Measurements from ENCODE around the gene CCDC188.
"Not testable (repeated sequence)": the region's sequence is repeated elsewhere in the genome, so short reads cannot be mapped to it uniquely, and the experiment has no call there.

CCDC188 gene

DNA sequence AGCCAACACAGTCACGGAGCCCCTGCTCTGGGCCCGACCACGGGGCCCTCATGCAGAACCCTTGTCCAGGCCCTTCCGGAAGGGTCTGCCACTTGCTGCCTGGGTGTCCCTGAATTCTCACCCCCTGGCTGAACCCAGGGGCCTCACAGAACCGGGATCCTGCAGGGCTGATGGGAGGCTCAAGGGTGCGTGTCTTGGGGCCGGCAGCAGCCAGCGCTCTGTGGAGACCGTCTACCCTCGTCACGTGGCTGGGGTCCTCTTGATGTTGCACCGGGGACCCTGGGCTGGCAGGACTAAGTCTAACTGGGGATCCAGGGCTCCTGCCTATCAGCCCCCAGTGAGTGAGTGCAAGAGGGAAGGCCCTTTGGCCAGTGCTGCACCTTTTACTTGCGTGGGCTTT lies 19.3 kb upstream of the CCDC188 start:
- H3K27me3 ChIP-seq (ENCODE audit: control insufficient read depth in 2 of 2, insufficient read depth in 2 of 2, low read length in 2 of 2) = peaks cover 0 to 2% of the 10 kb centered on the region in 2 donors
- H3K9ac ChIP-seq (ENCODE audit: low read depth in 1 of 2, low read length in 2 of 2) = no peak overlapping the region
- H3K36me3 ChIP-seq (ENCODE audit: control insufficient read depth in 2 of 2, insufficient read depth in 2 of 2, low read length in 2 of 2) = no peaks in the 10 kb centered on the region
- no peak overlapping the region for H3K4me3 ChIP-seq (ENCODE audit: low read length in 2 of 2)
- no peak overlapping the region for H3K27ac ChIP-seq (ENCODE audit: low read depth in 2 of 2, low read length in 2 of 2)
- no peaks in the 10 kb centered on the region for H3K9me3 ChIP-seq (ENCODE audit: control insufficient read depth in 2 of 2, low read length in 2 of 2)
- no peaks in the 10 kb centered on the region for H3K4me1 ChIP-seq (ENCODE audit: control insufficient read depth in 2 of 2, insufficient read depth in 2 of 2, low read length in 2 of 2)

DNA sequence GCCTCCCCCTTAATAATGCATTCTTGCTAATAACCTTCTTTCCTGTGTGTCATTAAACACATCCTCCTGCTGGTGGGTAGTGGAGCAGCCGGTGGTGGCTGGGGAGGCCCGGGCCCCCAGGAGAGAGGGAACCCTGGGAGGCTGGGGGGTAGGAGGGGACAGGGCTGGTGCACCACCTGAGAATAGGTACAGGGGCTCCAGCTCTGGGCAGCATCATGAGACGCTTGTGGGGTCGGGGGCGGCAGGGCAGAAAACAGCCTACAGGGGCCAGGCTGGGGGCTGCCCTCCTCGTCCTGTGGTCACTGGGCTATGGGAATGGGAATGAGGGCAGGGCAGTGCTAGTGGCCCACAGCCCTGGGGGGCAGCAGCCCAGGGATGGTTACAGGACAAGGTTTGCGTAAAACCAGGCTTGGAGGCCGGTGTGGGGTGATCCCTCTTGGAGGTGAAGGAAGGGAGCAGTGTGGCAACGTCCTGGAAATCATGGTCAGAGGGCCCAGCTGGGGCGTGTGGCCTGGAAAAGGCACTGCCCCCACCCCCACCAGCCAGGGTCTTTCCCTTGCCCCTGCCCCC lies 18.5 kb upstream of the CCDC188 start:
- Histone ChIP-seq H3K4me1 (ENCODE audit: control insufficient read depth in 2 of 2, insufficient read depth in 2 of 2, low read length in 2 of 2) (no peaks in the 10 kb centered on the region), H3K27ac (ENCODE audit: low read depth in 2 of 2, low read length in 2 of 2) (no peak overlapping the region), H3K4me3 (ENCODE audit: low read length in 2 of 2) (no peak overlapping the region), H3K9me3 (ENCODE audit: control insufficient read depth in 2 of 2, low read length in 2 of 2) (no peaks in the 10 kb centered on the region), H3K36me3 (ENCODE audit: control insufficient read depth in 2 of 2, insufficient read depth in 2 of 2, low read length in 2 of 2) (no peaks in the 10 kb centered on the region), H3K9ac (ENCODE audit: low read depth in 1 of 2, low read length in 2 of 2) (no peak overlapping the region), H3K27me3 (ENCODE audit: control insufficient read depth in 2 of 2, insufficient read depth in 2 of 2, low read length in 2 of 2) (peaks cover 0 to 2% of the 10 kb centered on the region in 2 donors)

- H3K9me3 ChIP-seq (ENCODE audit: control insufficient read depth in 2 of 2, low read length in 2 of 2) = no peaks in the 10 kb centered on the region
- H3K36me3 ChIP-seq (ENCODE audit: control insufficient read depth in 2 of 2, insufficient read depth in 2 of 2, low read length in 2 of 2) = no peaks in the 10 kb centered on the region
- H3K9ac ChIP-seq (ENCODE audit: low read depth in 1 of 2, low read length in 2 of 2) = no peak overlapping the region
- no peaks in the 10 kb centered on the region for H3K4me1 ChIP-seq (ENCODE audit: control insufficient read depth in 2 of 2, insufficient read depth in 2 of 2, low read length in 2 of 2)
- H3K4me3 ChIP-seq (ENCODE audit: low read length in 2 of 2) = no peak overlapping the region
- H3K27ac ChIP-seq (ENCODE audit: low read depth in 2 of 2, low read length in 2 of 2) = no peak overlapping the region
- no peaks in the 10 kb centered on the region for H3K27me3 ChIP-seq (ENCODE audit: control insufficient read depth in 2 of 2, insufficient read depth in 2 of 2, low read length in 2 of 2)
Observed at GRCh38 chr22:20167643-20168322, 16.9 kb upstream of the CCDC188 start.

DNA sequence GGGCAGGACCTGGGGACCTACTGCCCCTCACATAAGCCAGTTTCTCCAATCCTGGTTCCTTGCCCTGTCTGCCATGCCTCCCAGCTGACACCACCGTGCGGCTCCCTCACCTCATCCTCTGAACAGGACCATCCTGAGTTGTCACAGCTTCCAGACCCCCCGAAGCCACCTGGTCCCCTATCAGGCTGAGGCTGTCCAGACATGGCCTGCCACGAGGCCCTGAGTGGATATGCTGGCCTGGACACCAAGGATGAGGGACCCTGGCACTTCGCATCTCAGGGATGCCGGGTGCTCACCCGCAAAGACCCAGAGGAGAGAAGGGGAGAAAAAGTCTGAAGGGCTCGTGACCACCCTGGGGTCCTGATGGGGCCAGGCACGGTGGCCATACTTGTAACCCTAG lies 15.8 kb upstream of the CCDC188 start:
- Histone ChIP-seq H3K9ac (ENCODE audit: low read depth in 1 of 2, low read length in 2 of 2) (no peak overlapping the region), H3K27me3 (ENCODE audit: control insufficient read depth in 2 of 2, insufficient read depth in 2 of 2, low read length in 2 of 2) (no peaks in the 10 kb centered on the region), H3K36me3 (ENCODE audit: control insufficient read depth in 2 of 2, insufficient read depth in 2 of 2, low read length in 2 of 2) (no peaks in the 10 kb centered on the region), H3K9me3 (ENCODE audit: control insufficient read depth in 2 of 2, low read length in 2 of 2) (no peaks in the 10 kb centered on the region), H3K4me1 (ENCODE audit: control insufficient read depth in 2 of 2, insufficient read depth in 2 of 2, low read length in 2 of 2) (no peaks in the 10 kb centered on the region), H3K4me3 (ENCODE audit: low read length in 2 of 2) (no peak overlapping the region), H3K27ac (ENCODE audit: low read depth in 2 of 2, low read length in 2 of 2) (no peak overlapping the region)

DNA sequence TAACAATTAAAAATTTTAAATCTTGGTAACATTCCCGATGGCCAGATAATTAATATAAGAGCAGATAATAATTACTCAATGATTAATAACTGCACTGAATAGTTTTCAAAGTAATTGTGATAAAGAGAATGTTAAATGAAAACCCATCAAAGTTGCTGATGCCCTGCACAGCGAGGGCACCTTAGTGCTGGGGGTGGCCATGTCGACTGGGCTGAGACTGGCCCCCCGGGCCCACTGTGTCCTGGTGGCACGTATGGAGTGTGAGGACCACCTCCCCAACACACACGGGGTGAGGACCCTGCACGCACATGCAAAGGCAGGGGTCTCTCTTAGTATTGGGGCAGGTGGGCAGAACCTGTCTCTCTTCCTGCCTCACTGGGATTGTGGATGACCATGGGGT lies 15.1 kb upstream of the CCDC188 start:
- H3K27me3 ChIP-seq (ENCODE audit: control insufficient read depth in 2 of 2, insufficient read depth in 2 of 2, low read length in 2 of 2) = no peaks in the 10 kb centered on the region
- H3K4me3 ChIP-seq (ENCODE audit: low read length in 2 of 2) = no peak overlapping the region
- no peak overlapping the region for H3K27ac ChIP-seq (ENCODE audit: low read depth in 2 of 2, low read length in 2 of 2)
- no peaks in the 10 kb centered on the region for H3K9me3 ChIP-seq (ENCODE audit: control insufficient read depth in 2 of 2, low read length in 2 of 2)
- H3K9ac ChIP-seq (ENCODE audit: low read depth in 1 of 2, low read length in 2 of 2) = no peak overlapping the region
- no peaks in the 10 kb centered on the region for H3K4me1 ChIP-seq (ENCODE audit: control insufficient read depth in 2 of 2, insufficient read depth in 2 of 2, low read length in 2 of 2)
- no peaks in the 10 kb centered on the region for H3K36me3 ChIP-seq (ENCODE audit: control insufficient read depth in 2 of 2, insufficient read depth in 2 of 2, low read length in 2 of 2)

- Histone ChIP-seq H3K27ac (ENCODE audit: low read depth in 2 of 2, low read length in 2 of 2) (no peak overlapping the region), H3K27me3 (ENCODE audit: control insufficient read depth in 2 of 2, insufficient read depth in 2 of 2, low read length in 2 of 2) (no peaks in the 10 kb centered on the region), H3K36me3 (ENCODE audit: control insufficient read depth in 2 of 2, insufficient read depth in 2 of 2, low read length in 2 of 2) (no peaks in the 10 kb centered on the region), H3K9ac (ENCODE audit: low read depth in 1 of 2, low read length in 2 of 2) (no peak overlapping the region), H3K4me3 (ENCODE audit: low read length in 2 of 2) (no peak overlapping the region), H3K4me1 (ENCODE audit: control insufficient read depth in 2 of 2, insufficient read depth in 2 of 2, low read length in 2 of 2) (no peaks in the 10 kb centered on the region), H3K9me3 (ENCODE audit: control insufficient read depth in 2 of 2, low read length in 2 of 2) (no peaks in the 10 kb centered on the region)
Observed at GRCh38 chr22:20165421-20165820, 14.6 kb upstream of the CCDC188 start.

DNA sequence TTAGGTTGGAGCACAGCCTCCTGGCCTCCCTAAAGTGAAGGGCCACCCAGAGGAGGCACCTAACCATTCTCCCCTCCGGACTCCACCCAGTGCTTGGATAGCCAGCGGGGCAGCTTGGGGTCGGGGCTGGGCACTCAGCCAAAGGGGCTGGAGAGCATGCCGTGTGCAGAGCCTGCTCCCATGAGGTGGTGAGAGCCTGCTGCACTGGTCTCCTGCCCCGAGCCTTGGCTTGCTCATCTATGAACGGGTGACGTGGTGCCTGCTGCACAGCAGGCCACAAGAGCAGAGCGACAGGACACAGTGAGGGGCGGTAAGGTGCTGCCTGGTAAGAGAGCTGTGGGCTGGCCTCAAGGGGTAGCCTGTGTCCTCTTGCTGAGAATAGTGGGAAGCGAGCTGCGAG lies 14.0 kb upstream of the CCDC188 start:
- H3K4me3 ChIP-seq (ENCODE audit: low read length in 2 of 2) = no peak overlapping the region
- no peak overlapping the region for H3K9ac ChIP-seq (ENCODE audit: low read depth in 1 of 2, low read length in 2 of 2)
- no peaks in the 10 kb centered on the region for H3K36me3 ChIP-seq (ENCODE audit: control insufficient read depth in 2 of 2, insufficient read depth in 2 of 2, low read length in 2 of 2)
- H3K27ac ChIP-seq (ENCODE audit: low read depth in 2 of 2, low read length in 2 of 2) = no peak overlapping the region
- H3K4me1 ChIP-seq (ENCODE audit: control insufficient read depth in 2 of 2, insufficient read depth in 2 of 2, low read length in 2 of 2) = no peaks in the 10 kb centered on the region
- H3K9me3 ChIP-seq (ENCODE audit: control insufficient read depth in 2 of 2, low read length in 2 of 2) = no peaks in the 10 kb centered on the region
- H3K27me3 ChIP-seq (ENCODE audit: control insufficient read depth in 2 of 2, insufficient read depth in 2 of 2, low read length in 2 of 2) = no peaks in the 10 kb centered on the region

DNA sequence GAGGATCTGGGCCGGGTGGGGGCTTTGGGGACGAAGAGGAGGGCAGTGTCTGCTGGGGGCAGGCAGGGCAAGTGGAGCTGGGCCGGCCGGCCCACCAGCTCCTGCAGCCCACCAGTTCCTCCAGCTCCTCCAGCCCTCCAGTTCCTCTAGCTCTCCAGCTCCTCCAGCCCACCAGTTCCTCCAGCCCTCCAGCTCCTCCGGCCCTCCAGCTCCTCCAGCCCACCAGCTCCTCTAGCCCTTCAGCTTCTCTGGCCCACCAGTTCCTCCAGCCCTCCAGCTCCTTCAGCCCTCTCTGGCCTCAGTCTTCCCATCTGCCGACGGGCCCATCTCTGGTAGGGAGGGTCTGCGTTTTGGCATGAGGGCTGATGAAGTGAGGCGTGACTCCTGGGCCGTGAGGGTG lies 9.2 kb upstream of the CCDC188 start:
- Histone ChIP-seq H3K36me3 (ENCODE audit: control insufficient read depth in 2 of 2, insufficient read depth in 2 of 2, low read length in 2 of 2) (no peaks in the 10 kb centered on the region), H3K27me3 (ENCODE audit: control insufficient read depth in 2 of 2, insufficient read depth in 2 of 2, low read length in 2 of 2) (no peaks in the 10 kb centered on the region), H3K27ac (ENCODE audit: low read depth in 2 of 2, low read length in 2 of 2) (no peak overlapping the region), H3K4me1 (ENCODE audit: control insufficient read depth in 2 of 2, insufficient read depth in 2 of 2, low read length in 2 of 2) (no peaks in the 10 kb centered on the region), H3K9ac (ENCODE audit: low read depth in 1 of 2, low read length in 2 of 2) (no peak overlapping the region), H3K4me3 (ENCODE audit: low read length in 2 of 2) (no peak overlapping the region), H3K9me3 (ENCODE audit: control insufficient read depth in 2 of 2, low read length in 2 of 2) (no peaks in the 10 kb centered on the region)

GRCh38 chr22:20159531-20159930 lies 8.7 kb upstream of the CCDC188 start:
- H3K4me3 ChIP-seq (ENCODE audit: low read length in 2 of 2); H3K27ac ChIP-seq (ENCODE audit: low read depth in 2 of 2, low read length in 2 of 2): not testable (repeated sequence)

GRCh38 chr22:20159076-20159475 lies 8.2 kb upstream of the CCDC188 start:
- no peaks in the 10 kb centered on the region for H3K9me3 ChIP-seq (ENCODE audit: control insufficient read depth in 2 of 2, low read length in 2 of 2)
- H3K4me3 ChIP-seq (ENCODE audit: low read length in 2 of 2) = no peak overlapping the region
- peaks cover 0 to 2% of the 10 kb centered on the region in 2 donors for H3K27me3 ChIP-seq (ENCODE audit: control insufficient read depth in 2 of 2, insufficient read depth in 2 of 2, low read length in 2 of 2)
- H3K4me1 ChIP-seq (ENCODE audit: control insufficient read depth in 2 of 2, insufficient read depth in 2 of 2, low read length in 2 of 2) = no peaks in the 10 kb centered on the region
- no peaks in the 10 kb centered on the region for H3K36me3 ChIP-seq (ENCODE audit: control insufficient read depth in 2 of 2, insufficient read depth in 2 of 2, low read length in 2 of 2)
- H3K27ac ChIP-seq (ENCODE audit: low read depth in 2 of 2, low read length in 2 of 2) = no peak overlapping the region
- no peak overlapping the region for H3K9ac ChIP-seq (ENCODE audit: low read depth in 1 of 2, low read length in 2 of 2)

More at GRCh38 chr22:20159531-20159930, 8.7 kb upstream of the CCDC188 start:
- H3K27me3 ChIP-seq (ENCODE audit: control insufficient read depth in 2 of 2, insufficient read depth in 2 of 2, low read length in 2 of 2); H3K36me3 ChIP-seq (ENCODE audit: control insufficient read depth in 2 of 2, insufficient read depth in 2 of 2, low read length in 2 of 2); H3K4me1 ChIP-seq (ENCODE audit: control insufficient read depth in 2 of 2, insufficient read depth in 2 of 2, low read length in 2 of 2); H3K9me3 ChIP-seq (ENCODE audit: control insufficient read depth in 2 of 2, low read length in 2 of 2); H3K9ac ChIP-seq (ENCODE audit: low read depth in 1 of 2, low read length in 2 of 2): not testable (repeated sequence)

All from mucosa of rectum (tissue), 2 donors.